Measurements from ENCODE around the gene KCNH8. TPM values are rescaled to one million over a fixed set of nuclear protein-coding genes. Genes with fewer than 3 reads are reported as not detected.

Gene KCNH8
- total RNA-seq, 1 experiment from 2014 or later = 0.12 TPM

DNA sequence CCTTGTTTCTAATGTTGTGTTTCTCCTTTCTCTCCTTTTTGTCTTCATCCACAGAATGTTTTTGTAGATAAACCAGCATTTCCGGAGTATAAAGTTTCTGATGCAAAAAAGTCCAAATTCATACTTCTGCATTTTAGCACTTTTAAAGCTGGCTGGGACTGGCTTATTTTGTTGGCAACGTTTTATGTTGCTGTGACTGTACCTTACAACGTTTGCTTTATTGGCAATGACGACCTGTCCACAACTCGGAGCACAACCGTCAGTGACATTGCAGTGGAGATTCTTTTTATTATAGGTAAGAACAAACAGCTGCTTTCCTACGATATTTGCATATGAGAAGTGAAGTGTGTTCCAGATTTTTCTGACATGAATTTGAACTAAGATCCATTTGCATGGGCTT lies 199.4 kb downstream of the KCNH8 start:
- DNase-seq (ENCODE audit: low read depth, low spot score) (no peak), ATAC-seq (no peak)
- Histone ChIP-seq H3K27ac (ENCODE audit: low read depth, low read length) (no peak overlapping the region), H3K4me2 (ENCODE audit: low read length) (no peak overlapping the region), H3K4me3 (replicated peaks in 1 of 2; ENCODE audit: low read depth in 1 of 2, low read length in 2 of 2) (no peak overlapping the region), H3K9me2 (ENCODE audit: insufficient read depth) (no peaks in the 10 kb centered on the region), H3K9me3 (ENCODE audit: control insufficient read depth in 1 of 2, insufficient read depth in 1 of 2, low read depth in 1 of 2, low read length in 2 of 2) (no peaks in the 10 kb centered on the region; a peak in 1 of 4 replicates), H3K27me3 (ENCODE audit: insufficient read depth, low read length) (no peaks in the 10 kb centered on the region), H4K20me1 (ENCODE audit: insufficient read depth) (no peaks in the 10 kb centered on the region), H3K9ac (ENCODE audit: low read length) (no peak overlapping the region), H3K36me3 (ENCODE audit: control insufficient read depth in 1 of 2, insufficient read depth in 2 of 2, low read length in 2 of 2) (no peaks in the 10 kb centered on the region), H2AFZ (ENCODE audit: low read depth, low read length, poor library complexity, severe bottlenecking) (no peak overlapping the region), H3K79me2 (ENCODE audit: insufficient read depth, low read length) (no peaks in the 10 kb centered on the region), H3K4me1 (ENCODE audit: control insufficient read depth in 1 of 2, insufficient read depth in 2 of 2, low read length in 2 of 2) (no peaks in the 10 kb centered on the region)
- no TSS peak for BruUV-seq (replicated peaks)
- POLR2A ChIA-PET = no interaction called here
- intact Hi-C loops (cut with micrococcal nuclease) = no loop called here
- TF ChIP-seq CBX3 (IDR thresholded peaks at IDR 0.05; ENCODE audit: low read depth) (no peak), SRF (IDR thresholded peaks at IDR 0.05; ENCODE audit: low read depth) (no peak), EGR1 (IDR thresholded peaks at IDR 0.05; ENCODE audit: low read depth) (no peak), POLR2AphosphoS5 (IDR thresholded peaks at IDR 0.05; ENCODE audit: low read depth, low read length) (no peak), CEBPB (IDR thresholded peaks at IDR 0.05; ENCODE audit: low read depth) (no peak), YY1 (IDR thresholded peaks at IDR 0.05; ENCODE audit: extremely low read depth, insufficient replicate concordance, low read depth, low read length) (no peak), FOSL1 (IDR thresholded peaks at IDR 0.05; ENCODE audit: low read depth) (no peak), RAD21 (IDR thresholded peaks at IDR 0.05; ENCODE audit: low read depth) (no peak), JUND (IDR thresholded peaks at IDR 0.05) (no peak)
- TF ChIP-seq, protein P1, sequence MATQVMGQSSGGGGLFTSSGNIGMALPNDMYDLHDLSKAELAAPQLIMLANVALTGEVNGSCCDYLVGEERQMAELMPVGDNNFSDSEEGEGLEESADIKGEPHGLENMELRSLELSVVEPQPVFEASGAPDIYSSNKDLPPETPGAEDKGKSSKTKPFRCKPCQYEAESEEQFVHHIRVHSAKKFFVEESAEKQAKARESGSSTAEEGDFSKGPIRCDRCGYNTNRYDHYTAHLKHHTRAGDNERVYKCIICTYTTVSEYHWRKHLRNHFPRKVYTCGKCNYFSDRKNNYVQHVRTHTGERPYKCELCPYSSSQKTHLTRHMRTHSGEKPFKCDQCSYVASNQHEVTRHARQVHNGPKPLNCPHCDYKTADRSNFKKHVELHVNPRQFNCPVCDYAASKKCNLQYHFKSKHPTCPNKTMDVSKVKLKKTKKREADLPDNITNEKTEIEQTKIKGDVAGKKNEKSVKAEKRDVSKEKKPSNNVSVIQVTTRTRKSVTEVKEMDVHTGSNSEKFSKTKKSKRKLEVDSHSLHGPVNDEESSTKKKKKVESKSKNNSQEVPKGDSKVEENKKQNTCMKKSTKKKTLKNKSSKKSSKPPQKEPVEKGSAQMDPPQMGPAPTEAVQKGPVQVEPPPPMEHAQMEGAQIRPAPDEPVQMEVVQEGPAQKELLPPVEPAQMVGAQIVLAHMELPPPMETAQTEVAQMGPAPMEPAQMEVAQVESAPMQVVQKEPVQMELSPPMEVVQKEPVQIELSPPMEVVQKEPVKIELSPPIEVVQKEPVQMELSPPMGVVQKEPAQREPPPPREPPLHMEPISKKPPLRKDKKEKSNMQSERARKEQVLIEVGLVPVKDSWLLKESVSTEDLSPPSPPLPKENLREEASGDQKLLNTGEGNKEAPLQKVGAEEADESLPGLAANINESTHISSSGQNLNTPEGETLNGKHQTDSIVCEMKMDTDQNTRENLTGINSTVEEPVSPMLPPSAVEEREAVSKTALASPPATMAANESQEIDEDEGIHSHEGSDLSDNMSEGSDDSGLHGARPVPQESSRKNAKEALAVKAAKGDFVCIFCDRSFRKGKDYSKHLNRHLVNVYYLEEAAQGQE (IDR thresholded peaks at IDR 0.05; ENCODE audit: low read depth) = no peak
- TF ChIP-seq, protein P2, sequence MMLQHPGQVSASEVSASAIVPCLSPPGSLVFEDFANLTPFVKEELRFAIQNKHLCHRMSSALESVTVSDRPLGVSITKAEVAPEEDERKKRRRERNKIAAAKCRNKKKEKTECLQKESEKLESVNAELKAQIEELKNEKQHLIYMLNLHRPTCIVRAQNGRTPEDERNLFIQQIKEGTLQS (IDR thresholded peaks at IDR 0.05) = no peak
- TF ChIP-seq, protein P3, sequence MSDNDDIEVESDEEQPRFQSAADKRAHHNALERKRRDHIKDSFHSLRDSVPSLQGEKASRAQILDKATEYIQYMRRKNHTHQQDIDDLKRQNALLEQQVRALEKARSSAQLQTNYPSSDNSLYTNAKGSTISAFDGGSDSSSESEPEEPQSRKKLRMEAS (IDR thresholded peaks at IDR 0.05) = no peak
- CTCF ChIA-PET = interaction anchor here (1.6 kb wide), 1 partner anchor 519 kb away, joined by 31 read pairs; no protein-coding TSS in a partner anchor
- RAD21 ChIA-PET (ENCODE audit: low non-redundant PET in 1 of 2, low total read pairs in 2 of 2, uncharacterized antibody in 2 of 2, unreplicated experiment in 2 of 2) = no interaction called here

All from HCT116 (cell line).